ENCODE results near the gene CD5L.
A peak's percentile ranks its signal among the peaks of the same experiment; 100 is the strongest.

CD5L gene

GRCh38 chr1:157841708-157842107, at the start of gene CD5L:
Gene CD5L (minus strand): TSS chr1:157841808. CDS start chr1:157841701, 107 bp downstream.
- no peak for DNase-seq

- no peak for DNase-seq
Measured at GRCh38 chr1:157882580-157882979, 41.0 kb upstream of the CD5L start.

DNA sequence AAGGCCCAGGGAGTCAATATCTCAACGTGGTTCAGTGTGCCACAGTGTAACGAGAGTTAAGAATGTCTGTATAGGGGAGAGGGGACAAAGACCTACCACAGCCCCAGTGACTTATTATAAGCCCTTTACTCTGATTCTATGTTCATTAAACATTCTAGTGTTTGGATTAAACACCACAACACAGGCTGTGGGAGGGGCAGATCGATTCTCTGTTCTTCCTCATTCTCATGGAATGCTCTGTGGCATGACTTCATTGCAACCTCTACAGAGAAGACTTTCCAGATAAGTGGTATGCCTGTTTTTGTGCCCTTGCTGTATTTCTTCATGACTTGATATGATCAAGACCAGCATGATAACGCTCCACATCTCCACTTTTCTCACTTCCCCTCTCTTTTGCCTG, 39.0 kb upstream of the CD5L start:
- no peak for DNase-seq

DNA sequence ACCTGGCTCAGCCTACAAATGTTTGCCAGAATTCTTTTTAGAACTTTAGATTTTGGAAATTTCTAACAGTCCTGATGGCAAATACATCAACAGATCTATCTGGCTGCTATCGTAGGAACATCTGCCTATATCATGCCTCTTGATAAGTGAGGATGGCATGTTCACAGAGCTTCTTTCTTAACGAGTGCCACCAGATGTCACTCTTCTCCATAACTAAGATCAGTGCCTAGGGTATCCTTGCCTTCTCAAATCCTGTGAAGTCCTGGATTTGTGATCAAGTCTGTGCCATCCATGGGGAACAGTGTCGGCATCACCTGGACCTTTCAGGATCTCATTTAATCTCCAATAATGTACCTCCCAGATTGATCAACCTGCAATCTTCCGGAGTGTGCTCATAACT, 36.5 kb upstream of the CD5L start:
- DNase-seq = no peak

GRCh38 chr1:157870490-157870889, 28.9 kb upstream of the CD5L start:
- no peak for DNase-seq

DNA sequence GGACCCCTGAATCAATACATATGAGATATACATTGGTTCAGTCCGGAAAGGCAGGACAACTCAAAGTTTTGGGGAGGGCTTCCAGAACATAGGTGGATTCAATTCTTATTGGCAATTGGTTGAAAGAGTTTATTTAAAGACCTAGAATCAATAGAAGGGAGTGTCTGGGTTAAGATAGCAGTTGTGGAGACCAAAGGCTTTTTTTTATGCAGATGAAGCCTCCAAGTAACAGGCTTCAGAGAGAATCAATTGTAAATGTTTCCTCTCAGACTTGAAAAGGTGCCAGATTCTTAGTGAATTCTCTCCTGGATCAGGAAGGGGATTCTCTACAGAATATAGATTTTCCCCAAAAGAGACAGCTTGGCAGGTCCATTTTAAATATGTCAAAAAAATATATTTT, 27.0 kb upstream of the CD5L start:
- DNase-seq = no peak

DNA sequence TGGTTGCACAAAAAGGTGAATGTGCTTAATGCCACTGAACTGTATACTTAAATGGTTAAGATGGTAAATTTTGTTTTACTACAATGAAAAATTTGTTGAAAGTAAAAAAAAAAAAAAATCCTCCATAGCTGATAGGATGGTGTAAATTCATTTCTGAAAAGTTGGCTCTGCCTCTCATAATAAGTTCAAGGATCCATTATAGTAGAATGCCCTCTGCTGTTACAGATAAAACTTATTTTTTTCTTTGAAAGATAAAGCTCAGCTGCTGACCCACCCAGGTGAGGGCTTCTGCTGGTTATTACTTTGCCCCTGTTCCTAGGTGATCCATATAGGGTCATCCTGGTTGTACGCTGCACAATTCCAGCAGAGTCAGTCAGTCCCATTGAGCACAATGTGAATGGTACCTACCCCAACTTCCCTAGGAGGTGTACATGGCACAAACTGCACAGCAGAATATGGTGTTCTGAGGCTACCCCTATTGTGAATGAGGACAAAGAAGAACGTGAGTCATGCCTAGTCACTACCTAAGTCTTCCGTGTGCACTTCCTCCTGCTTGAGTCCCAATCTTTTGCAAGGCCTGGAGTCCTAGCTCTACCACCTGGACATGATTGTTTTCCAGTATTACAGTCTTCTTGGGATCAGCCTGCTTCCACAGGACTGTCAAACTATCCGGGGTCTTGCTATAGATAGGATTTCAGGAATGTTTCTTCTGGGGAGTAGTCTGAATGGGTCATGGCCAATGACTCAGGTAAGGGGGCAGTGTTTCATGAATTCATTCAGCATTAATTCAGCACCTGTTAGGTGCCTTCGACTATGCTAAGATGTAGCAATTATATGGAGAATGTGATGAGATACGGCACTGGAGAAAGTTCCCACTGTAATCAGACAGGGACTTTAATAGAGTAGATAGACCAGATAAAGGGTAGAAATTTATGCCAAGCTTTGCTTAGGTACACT, 20.8 kb upstream of the CD5L start:
- no peak for DNase-seq

DNA sequence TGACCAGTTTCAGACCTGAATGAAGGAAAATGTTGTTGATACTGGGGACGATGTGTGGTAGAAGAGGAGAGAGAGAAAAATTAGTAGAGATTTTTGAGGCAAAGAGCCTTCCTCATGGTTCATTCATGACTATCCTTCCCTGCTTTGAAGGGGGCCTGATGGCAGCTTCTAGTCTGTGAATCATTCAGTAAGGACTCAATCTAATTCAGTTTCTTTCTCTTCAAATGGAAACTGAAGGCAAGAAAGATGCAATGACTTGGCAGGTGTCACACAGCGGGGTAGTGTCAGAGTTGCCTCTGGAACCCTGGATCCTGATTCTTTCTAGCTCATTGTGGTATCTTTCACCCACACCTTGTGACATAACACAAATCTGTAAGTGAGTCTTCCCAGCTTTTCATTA, 14.9 kb upstream of the CD5L start:
- DNase-seq = no peak

DNA sequence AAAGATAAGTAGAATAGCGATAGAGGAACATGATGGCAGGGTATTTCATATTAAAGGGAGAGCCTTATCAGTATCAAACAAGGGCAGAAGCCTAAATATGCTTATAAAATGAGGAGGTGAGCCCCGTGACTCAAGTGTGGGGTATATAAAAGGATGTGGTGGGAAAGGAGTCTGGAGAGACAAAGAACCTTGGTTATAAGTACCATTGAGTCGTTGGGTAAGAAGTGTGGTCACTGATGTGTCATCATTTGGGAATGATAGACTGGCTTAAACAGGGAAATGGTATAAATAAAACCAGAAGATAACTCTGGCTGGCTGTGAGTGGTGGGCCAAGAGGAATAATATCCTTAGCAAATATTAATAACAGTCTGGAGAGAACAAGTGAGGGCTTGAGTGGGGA, 10.9 kb upstream of the CD5L start:
- no peak for DNase-seq

- DNase-seq = no peak
Measured at GRCh38 chr1:157849229-157849875, 7.7 kb upstream of the CD5L start.

GRCh38 chr1:157844089-157844830, 2.7 kb upstream of the CD5L start:
- DNase-seq = peak in 1 of 2 donors; percentile 32

- DNase-seq = no peak
Measured at GRCh38 chr1:157842939-157843338, 1.3 kb upstream of the CD5L start.

- no peak for DNase-seq
Measured at GRCh38 chr1:157838966-157839365, 2.6 kb downstream of the CD5L start.

GRCh38 chr1:157834430-157834829, 7.2 kb downstream of the CD5L start:
- no peak for DNase-seq

GRCh38 chr1:157833145-157833544, 8.5 kb downstream of the CD5L start:
- DNase-seq = no peak

DNA sequence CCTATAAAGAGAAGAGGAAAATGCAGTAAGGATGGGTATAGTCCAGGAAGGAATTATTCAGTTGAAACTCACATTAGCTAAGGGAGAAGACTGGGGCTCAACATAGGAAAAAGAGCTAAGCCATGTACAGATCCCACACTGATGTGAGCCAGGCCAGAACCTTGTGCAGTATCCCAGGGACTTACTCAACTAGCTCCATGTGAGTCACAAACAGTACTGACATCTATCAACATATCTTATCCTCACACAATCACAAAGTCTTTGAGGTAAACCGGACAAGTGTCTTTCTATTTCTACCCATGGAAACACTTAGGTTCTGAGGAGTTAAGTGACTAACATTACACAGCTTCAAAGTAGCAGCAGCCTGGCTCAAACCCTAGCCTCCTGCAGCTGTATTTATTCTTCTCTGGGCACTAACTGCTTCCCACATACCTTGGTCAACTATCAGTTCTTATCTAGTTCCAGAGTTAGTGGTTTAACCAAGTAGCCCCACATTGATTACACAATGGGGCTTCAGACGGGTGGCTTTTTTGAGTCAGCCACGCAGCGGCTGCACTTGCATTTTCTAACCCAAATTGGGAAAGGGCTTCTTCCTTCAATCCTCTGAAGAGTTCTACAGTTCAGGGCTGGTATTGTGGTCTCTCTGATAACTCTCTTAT, 9.5 kb downstream of the CD5L start:
- no peak for DNase-seq

- DNase-seq = no peak
Measured at GRCh38 chr1:157830887-157831286, 10.7 kb downstream of the CD5L start.

GRCh38 chr1:157829711-157830110, 11.9 kb downstream of the CD5L start:
- no peak for DNase-seq

GRCh38 chr1:157829210-157829609, 12.4 kb downstream of the CD5L start:
- DNase-seq = no peak

DNA sequence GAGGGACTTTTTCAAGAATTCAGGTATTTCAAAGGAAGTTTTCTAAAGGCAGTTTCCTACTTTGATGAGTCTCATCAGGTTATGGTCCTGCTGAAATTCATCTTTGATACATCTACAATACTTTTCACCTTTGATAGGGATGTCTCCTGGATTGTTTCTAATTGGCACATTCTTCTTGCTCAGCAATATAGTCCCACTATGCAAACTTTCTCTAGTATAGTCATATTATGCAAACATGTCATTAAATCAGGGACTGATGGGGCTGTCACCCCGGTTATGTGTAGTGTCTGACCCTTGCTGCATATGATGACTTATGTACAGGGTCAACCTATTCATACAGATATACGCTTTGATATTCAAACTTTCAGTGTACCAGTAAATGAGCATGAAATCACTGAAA, 21.3 kb downstream of the CD5L start:
- DNase-seq = no peak

GRCh38 chr1:157819896-157820295, 21.7 kb downstream of the CD5L start, which contains the start of gene FCRL1:
Gene FCRL1 (minus strand): TSS chr1:157820120. CDS start chr1:157820037, 83 bp downstream.
- no peak for DNase-seq

DNA sequence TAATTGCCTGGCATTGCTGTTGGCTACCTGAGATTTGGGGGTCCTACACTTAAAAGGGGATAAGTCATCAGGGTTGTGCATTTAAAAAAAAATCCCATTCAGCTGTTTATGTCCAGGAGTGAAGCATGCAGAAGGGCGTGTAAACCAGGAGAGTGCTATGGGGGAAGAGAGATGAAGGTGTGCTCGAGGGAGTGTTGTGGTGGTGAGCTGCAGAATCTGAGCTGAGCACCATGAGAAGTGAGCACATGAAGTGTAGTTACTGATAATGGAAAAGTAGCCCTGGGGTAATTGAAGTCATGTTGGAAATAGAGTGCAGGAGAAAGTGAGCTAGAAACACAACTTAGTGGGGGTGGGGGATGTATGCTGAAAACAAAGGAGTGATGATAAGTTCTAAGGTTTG, 22.4 kb downstream of the CD5L start:
- no peak for DNase-seq

GRCh38 chr1:157813269-157813668, 28.3 kb downstream of the CD5L start:
- no peak for DNase-seq

Data from hippocampal formation (tissue), 2 donors.